Left hindlimb (tissue), 1 donor: ENCODE data around the gene KLHL22.
"Not testable (repeated sequence)": the region's sequence is repeated elsewhere in the genome, so short reads cannot be mapped to it uniquely, and the experiment has no call there.

Experiments
- DNase-seq: peaks from one replicate; pipeline ENCODE4 v3.0.0-alpha.2; 2018

Gene KLHL22

DNA sequence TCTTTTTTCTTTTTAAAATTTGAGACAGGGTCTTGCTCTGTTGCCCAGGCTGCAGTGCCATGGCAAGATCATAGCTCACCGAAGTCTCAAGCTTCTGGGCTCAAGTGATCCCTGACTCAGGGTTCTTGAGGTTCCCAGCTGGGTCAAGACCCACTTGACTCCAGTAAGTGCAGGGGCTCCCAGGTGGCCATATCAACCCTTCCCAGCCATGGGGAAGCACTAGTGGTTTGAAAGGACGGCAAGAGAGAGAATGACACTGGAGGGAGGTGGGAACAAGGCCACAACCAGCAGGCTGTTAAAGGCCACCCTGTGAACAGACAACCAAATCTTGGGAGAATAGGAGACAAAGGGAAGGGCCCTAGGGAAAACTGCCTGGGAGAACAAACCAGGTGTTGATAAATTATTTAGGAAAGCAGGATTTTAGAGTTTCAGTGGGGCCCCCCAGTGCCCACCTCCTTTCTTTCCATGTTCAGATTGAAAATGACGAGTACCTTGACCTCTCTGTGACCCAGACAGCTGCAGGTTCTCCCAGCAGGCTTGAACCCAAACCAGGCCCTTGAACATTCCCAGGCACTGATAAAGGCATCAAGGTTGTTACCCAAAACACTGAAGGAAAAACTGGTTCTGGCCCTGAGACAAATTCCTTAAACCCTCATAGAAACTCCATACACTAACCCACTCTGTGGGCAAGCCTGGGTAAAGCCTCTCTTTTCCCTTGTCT lies 28.8 kb downstream of the KLHL22 start:
- DNase-seq, result no peak

DNA sequence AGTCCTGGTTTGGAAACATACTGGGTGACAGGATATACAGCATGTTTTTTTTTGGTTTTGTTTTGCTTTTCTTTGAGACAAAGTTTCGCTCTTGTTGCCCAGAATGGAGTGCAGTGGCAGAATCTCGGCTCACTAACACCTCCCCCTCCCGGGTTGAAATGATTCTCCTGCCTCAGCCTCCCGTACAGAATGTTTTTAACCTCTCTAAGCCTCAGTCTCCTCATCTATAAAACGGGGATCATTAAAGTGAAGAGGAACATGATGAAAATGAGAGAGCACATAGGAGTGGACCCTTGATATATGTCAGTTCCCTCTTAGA lies 29.9 kb downstream of the KLHL22 start:
- no peak for DNase-seq

DNA sequence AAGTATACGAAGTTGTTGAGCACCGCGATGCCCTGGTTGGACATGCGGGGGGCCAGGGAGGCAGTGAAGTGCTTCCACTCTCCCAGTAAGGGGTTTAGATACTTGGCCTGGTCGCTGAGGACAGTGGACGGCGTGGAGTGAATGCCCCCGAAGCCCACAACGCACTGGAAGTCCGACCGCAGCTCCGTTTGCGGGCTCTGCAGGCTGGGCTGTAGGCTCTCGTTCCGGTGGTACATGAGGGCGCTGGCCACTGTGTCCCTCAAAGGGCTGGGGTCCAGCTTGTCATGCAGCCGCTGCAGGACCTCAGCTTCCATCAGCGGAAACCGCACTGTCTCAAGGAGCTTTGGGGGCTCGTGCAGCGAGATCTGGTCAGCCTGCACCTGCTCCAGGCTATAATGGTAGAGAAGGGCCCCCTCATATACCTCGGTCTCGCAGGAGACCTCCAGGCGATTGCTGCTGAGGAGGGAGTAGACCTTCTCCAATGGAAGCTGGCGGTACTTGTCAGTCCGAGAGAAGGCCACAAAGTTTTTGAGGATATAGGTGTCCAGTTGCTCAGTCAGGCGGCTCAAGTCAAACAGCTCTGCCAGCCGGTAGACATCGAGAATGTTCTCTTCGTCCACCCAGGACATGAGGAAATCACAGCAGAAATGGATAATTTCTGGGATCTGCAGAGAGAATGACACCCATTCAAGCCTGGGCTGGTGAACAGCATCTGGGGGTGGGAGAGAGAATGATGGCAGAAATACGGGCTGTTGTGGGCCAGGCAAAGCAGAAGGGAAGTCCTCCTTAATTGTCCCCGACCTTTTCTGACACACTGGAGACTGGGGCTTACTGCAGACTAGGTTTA lies 30.5 kb downstream of the KLHL22 start:
- no peak for DNase-seq

DNA sequence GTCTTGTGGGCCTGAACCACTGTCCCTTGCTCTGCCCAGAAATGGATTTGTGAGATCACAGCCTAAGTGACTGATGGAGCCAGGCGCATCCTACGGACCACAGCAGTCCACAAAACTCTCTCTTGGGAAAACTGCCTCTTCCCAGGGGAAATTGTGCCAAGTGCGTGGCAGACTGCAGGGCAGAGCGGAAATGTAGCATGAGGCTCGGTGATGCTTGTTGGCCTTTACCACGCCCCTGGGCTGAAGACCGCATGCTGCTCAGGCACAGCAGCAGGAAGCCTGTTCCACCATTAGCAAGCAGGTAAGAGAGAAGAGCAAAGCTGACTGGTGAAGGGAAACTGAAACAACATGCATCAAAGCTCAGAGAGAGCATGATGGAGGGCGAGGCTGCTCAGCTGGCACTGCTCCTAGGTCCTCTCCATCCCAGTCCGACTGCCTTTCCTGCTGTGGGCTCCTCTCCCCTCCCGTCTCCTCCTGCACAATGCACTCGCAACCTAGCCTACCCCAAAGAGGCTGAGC lies 31.4 kb downstream of the KLHL22 start:
- DNase-seq, result no peak

DNA sequence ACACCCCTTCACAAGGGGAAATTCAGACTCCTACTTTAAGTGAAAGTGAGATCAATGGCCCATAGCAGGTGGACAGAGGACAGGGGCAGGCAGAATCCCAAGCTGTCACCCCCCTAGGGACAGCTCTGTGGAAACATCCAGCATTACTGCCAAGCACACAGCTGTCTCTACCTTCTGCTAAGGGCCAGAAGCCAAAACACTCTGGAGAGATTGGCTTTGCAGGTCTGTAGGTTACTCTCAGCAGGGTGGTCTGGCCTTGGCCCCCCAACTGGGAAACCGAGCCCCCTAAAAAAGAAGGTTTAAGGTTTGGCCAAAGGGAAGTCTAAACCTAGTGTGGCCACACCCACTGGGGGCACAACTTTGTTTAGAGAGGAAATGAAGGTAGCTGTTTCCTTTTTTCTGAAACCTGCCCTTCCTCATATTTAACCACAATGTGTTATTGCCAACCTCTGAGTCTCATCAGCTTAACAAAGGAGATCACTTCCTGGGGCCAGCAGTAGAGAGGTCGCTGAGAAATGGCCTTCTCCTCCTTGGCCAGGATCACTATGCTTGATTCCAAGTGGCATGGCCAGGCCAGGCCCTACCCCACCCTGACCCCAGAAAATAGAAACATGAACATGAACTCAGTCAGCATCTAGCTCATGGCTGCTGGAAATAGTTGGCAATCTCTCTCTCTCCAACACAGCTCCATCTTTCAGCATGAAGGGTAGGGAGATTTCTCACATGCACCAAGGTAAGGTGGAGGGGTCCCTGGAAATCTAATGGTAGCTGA lies 32.1 kb downstream of the KLHL22 start:
- DNase-seq, result no peak

DNA sequence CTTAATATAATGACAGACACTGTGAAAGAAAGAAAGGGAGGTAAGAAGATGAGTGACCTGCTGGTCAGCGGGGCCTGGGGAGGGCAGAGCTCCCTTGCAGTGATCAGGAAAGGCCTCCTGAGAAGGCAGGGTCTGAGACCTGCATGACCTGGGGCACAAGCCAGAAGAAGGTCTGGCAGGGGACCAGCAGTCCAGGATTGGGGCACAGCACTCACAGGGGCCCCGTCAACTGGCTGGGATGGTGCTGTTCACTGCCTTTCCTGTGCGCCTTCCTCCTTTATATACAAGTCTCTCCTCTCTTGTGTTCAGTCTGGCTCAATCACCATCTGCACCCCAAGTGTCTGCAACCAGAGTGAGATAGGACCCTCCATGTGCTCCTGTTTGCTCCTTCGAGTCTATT lies 35.7 kb downstream of the KLHL22 start:
- no peak for DNase-seq

DNA sequence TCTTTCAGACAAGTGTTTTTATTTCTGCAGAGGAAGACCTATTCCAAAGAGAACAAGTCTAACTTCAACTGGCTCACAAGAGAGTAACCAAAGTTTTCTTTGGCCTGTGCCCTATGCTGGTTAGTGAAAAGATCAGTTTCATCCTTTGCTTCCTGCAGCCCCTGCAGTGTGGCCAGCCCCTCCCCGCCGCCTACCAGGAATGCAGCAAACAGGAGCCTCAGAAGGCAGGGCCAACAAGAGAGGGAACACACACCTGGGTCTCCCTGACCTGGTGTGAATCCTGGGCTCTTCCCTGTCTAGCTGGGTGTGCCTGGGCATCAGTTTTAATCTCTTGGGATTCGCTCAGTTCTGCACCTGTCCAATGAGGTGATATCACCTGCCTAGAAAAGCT lies 36.4 kb downstream of the KLHL22 start:
- no peak for DNase-seq

DNA sequence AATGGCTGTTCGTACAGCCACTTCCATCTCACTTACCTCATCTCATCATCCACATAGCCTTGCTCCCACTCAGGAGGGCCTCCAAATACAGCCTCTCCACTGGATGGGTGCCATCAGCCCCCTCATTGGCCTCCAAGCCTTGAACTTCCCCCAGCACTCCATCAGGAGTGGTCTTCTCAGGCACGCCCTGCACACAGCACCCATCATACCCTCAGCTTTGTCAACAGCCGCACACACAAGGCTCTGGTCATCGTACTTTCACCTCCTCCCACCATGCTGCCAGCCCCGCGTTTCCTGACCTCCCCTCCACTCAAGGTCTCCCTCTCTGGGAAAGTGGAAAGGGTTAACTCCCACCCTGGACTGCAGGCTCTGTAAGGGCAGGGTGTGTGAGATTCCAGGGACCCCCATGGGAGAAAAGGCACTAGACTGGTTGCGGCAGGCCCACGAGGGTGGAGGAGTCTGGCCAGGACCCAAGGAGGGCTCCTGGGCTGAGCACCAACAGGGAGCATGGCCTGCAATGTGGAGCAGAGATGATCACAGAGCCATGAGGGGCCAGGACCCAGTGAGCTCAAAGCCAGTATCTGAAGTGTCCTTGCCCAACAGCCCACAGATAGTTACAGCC lies 37.0 kb downstream of the KLHL22 start:
- no peak for DNase-seq

DNA sequence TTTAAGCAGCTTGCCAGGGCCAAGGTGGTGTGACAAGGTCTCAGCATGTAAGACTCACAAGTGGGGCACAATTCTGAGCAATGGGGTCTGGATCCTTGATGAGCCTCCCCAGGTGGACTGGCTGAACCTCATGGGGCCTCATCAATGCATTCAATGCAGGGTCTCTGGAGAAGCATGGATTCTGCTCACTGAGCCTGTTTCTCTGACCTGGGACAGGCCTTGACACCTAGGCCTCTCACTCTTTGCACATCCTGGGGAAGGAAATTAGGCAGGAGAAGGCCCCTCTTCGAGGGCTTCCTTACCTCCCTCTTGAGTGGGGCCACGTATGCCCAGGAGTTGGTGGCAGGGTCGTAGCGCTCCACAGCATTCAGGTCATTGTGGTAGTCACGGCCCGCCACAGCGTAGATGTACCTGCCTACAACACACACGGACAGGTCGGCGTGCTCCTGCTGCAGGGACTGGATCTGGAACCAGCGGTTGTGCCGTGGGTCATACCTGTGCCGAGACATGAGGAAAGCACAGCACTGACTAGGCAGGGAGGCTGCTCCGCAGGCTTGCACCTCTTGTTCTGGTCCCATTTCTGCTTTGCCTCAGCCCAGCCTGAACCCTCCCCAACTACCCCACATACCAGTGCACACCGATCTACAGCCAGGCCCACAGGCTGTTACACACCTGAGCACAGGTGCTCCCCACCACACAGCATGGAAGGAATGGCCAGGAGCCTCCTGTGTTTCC lies 37.9 kb downstream of the KLHL22 start:
- no peak for DNase-seq

DNA sequence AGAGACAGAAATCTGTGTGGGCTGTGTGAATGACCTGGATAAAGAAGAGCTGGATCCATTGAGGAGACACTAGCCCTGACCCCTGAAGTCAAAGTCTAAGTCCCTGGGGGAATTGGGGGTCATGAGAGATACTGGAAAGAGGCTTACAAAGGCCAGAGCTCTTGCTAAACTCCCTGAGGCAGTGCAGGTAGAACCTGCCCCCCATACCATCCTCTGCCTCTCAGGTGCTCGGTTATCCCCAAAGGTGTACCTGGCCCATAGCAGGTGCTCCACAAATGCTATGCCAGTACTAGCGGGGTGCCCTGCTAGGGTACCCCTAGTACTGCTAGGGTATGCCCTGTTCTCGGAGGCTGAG lies 38.9 kb downstream of the KLHL22 start:
- no peak for DNase-seq

DNA sequence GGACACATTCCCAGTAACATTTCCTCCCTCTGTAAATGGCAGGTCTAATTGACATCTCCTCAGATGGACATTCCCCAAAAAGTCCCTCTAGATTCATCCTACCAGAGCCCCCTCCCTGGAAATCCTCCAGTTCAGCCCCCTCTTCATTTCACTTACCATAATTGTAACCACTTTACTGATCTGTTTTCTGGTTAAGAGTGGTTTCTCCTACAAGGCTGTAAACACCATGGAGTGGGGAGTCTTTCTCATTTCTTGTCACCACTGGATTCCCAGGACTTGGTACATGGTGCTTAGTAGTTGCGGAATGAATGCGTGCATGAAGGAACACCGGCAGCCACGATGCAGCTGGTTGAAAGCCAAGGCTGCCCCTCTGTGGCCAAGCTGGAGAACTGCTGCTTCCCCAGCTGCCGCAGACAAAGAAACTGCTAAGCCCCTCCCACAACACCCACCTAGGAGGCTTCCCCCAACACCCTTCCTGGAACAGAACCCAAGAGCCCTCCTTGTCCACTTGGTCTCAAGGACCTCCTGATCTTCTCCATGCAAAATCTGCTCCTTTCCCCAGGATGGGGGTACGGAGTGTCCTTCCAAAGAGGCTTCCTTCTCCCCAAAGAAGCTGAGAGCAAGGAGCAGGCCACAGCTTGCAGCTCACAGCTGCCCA lies 39.4 kb downstream of the KLHL22 start:
- peak; percentile 86 for DNase-seq

DNA sequence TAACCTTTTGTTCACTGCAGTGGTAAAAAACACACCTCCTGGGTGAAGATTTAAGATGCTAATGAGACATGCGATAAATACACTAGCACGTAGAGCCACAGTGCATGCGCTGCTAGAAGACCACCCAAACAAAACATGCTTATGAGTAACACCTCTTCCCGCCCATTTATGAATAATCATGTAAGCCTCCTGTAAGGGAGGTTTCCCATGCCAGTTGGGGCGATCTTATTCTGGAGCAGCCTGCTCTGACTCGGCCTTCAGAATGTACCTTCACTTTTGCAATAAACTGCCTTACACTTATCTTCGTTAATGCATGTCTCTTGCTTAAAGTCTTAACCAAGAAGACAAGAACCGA lies 39.9 kb downstream of the KLHL22 start:
- no peak for DNase-seq

DNA sequence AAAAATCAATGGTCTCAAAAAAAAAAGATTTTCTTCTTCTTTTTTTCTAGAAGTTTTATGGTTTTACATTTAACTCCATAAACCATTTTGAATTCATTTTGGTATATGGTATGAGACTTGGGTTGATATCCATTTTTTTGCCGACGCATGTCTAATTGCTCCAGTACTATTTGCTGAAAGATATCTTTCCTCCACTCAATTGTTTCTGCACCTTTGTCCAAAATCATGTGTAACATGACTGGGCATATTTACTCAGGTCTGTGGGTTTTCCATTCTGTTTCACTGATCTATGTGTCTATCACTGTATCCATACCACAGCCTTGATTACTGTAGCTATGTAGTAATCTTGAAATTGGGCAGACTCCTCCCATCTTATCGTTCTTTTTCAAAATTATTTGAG lies 42.4 kb downstream of the KLHL22 start:
- no peak for DNase-seq

DNA sequence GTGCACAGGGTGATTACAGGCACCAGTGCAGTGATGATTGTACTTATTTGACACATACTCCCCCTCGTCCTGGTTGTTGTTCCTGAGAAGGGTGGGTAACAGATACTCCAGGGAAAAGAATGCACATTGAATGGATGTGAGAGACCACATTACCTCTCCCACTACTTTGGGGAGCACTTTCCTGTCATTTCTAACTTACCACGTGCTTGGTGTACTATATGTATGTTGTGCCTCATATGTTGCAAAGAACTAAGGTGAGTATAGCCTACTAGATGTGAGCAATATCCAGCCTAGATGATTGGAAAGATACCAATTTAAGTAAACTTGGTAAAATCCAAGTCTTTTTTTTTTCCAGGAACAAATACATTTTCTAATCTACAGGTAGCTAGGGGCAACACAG lies 43.7 kb downstream of the KLHL22 start:
- DNase-seq, result no peak

DNA sequence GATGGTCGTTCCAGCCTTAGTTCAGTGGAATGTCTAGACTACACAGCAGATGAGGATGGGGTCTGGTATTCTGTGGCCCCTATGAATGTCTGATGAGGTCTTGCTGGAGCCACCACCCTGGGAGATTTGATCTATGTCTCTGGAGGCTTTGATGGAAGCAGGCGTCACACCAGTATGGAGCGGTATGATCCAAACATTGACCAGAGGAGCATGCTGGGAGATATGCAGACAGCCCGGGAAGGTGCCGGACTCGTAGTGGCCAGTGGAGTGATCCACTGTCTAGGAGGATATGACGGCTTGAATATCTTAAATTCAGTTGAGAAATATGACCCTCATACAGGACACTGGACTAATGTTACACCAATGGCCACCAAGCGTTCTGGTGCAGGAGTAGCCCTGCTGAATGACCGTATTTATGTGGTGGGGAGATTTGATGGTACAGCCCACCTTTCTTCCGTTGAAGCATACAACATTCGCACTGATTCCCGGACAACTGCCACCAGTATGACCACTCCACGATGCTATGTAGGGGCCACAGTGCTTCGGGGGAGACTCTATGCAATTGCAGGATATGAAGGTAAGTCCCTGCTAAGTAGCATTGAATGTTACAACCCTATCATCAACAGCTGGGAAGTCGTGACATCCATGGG lies 44.3 kb downstream of the KLHL22 start:
- DNase-seq, result not testable (repeated sequence)

DNA sequence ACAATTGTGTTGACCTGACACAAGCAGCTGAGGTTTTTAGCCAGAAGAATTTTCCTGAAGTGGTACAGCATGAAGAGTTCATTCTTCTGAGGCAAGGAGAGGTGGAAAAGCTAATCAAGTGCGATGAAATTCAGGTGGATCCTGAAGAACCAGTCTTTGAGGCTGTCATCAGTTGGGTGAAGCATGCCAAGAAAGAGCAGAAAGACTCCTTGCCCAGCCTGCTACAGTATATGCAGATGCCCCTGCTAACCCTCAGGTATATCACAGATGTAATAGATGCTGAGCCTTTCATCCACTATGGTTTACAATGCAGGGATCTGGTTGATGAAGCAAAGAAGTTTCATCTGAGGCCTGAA lies 45.1 kb downstream of the KLHL22 start:
- no peak for DNase-seq

DNA sequence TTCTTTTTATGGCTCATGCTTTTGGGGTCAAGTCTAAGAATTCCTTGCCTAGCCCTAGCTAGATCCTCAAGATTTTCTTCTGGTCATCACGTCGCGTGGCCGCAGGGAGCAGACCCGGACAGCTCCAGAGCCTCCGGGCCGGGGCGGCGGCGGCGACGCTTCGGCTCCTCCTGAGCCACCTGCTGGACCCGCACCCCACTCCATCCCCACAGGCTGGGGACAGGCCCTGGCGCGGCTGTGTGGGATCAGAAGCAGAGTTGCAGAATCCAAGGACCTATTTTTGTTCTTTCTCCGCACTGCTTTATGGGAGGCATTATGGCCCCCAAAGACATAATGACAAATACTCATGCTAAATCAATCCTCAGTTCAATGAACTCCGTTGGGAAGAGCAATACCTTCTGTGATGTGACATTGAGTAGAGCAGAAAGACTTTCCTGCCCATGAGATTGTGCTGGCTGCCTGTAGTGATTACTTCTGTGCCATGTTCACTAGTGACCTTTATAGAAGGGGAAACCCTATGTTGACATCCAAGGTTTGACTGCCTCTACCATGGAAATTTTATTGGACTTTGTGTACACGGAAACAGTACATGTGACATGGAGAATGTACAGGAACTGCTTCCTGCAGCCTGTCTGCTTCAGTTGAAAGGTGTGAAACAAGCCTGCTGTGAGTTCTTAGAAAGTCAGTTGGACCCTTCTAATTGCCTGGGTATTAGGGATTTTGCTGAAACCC lies 45.6 kb downstream of the KLHL22 start:
- DNase-seq, result no peak

DNA sequence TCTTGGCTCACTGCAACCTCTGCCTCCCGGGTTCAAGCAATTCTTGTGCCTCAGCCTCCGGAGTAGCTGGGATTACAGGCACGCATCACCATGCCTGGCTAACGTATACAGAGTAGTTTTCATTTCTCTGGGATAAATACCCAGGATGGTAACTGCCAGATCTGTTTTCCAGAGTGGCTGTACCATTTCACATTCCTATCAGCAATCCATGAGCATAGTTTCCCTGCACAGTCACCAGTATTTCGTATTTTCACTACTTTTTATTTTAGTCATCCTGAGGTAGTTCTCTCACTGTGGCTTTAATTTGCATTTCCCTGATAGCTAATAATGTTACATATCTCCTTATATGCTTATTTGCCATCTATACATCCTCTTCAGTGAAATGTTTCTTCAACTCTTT lies 47.0 kb downstream of the KLHL22 start:
- no peak for DNase-seq

DNA sequence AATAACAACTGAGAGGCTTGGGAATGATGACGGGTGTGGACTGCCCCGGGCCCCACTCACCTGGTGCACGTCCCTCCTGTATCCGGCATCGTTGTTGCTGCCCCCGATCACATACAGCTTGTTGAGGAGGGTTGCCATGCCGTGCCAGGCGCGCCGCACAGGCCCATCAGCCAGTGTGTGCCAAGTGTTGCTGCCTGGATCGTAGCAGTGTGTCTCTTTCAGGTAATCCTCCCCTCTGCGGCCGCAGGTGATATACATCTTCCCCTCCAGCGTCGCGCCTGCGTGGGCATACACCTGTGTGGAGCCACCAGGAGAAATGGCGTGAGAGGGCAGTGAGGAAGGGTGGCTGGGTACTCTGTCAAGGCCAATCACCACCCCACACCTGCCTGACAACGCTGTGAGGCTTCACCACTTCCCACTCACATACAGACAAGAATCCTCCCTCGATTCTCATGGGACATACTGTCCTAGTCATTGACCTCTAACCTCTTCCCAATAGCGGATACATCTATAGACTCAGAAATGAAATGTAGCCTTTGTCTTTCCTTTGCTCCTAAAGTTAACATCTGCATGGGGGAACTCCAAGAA lies 49.1 kb downstream of the KLHL22 start:
- DNase-seq, result no peak

DNA sequence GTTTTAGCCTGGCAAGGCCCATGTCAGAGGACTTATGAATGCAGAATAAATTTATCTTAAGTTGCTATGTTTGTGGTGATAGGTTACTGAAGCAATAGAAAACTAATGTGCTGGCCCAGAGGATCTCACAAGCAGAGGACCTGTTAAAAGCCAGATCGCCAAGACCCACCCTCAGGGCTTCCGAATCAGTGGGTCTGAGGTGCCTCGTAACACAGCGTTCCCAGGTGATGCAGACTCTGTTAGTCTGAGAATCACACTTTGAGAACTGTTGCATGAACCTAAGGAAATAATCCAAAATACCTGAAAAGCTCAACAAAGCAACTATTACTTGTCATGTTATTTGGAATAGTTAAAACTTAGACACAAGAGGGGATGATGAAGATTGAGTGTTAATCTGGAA lies 51.3 kb downstream of the KLHL22 start:
- DNase-seq, result no peak
